K562 (cell line): ENCODE results near the gene ORAI3. TPM values are rescaled to one million over a fixed set of nuclear protein-coding genes. Genes with fewer than 3 reads are reported as not detected.

Source experiments
- BMI1 ChIP-seq: fragments of 150-350 bp; IDR thresholded peaks from 2 replicates; pipeline ENCODE4 v1.6.1; 2014; ENCODE audit warnings: low read length
- CBX1 ChIP-seq: sonication (generic); IDR thresholded peaks from 2 replicates; pipeline ENCODE4 v1.6.1; 2016; ENCODE audit warnings: antibody characterized with exemption, low read depth, mild to moderate bottlenecking
- CEBPG ChIP-seq, 3 experiments: fragments of 200-800 bp in 1 of 3; sonication (Bioruptor generic) in 1 of 3; sonication (generic) in 1 of 3; formaldehyde crosslinking in 1 of 3; IDR thresholded peaks in 2 of 3; conservative IDR thresholded peaks in 1 of 3; 2 replicates each; pipeline versions ENCODE4 v1.6.1 to v1.8.0; 2016 to 2022; ENCODE audit warnings: missing compliant biosample characterization in 2 of 3, missing genetic modification characterization in 2 of 3, mild to moderate bottlenecking in 1 of 3, missing genetic modification reagents in 1 of 3
- EP400 ChIP-seq: fragments of 450-650 bp; IDR thresholded peaks from 2 replicates; pipeline ENCODE4 v1.6.1; 2017; ENCODE audit warnings: antibody characterized with exemption, mild to moderate bottlenecking, moderate library complexity
- ESRRA ChIP-seq: fragments of 450-650 bp; IDR thresholded peaks from 2 replicates; pipeline ENCODE4 v1.6.1; 2014; ENCODE audit warnings: low read depth, mild to moderate bottlenecking, moderate library complexity, borderline replicate concordance
- FIP1L1 ChIP-seq: fragments of 200-400 bp; formaldehyde crosslinking; IDR thresholded peaks from 2 replicates; pipeline ENCODE4 v1.6.1; 2018; ENCODE audit warnings: mild to moderate bottlenecking, low read depth, low read length; ENCODE audit not compliant: poor library complexity, severe bottlenecking
- GABPB2 ChIP-seq: fragments of 250-450 bp; sonication (Bioruptor Pico); conservative IDR thresholded peaks from 2 replicates; pipeline ENCODE4 v1.5.1; 2021; ENCODE audit warnings: mild to moderate bottlenecking
- HOXB6 ChIP-seq: fragments of 250-450 bp; sonication (Bioruptor Pico); IDR thresholded peaks from 2 replicates; pipeline ENCODE4 v1.5.1; 2022; ENCODE audit warnings: mild to moderate bottlenecking, borderline replicate concordance
- MIER1 ChIP-seq: fragments of 450-650 bp; IDR thresholded peaks from 2 replicates; pipeline ENCODE4 v1.6.1; 2016; ENCODE audit warnings: antibody characterized with exemption, mild to moderate bottlenecking, low read depth
- NFATC3 ChIP-seq: fragments of 450-650 bp; IDR thresholded peaks from 2 replicates; pipeline ENCODE4 v1.6.1; 2017; ENCODE audit warnings: mild to moderate bottlenecking
- POLR2AphosphoS5 ChIP-seq: IDR thresholded peaks from 2 replicates; pipeline ENCODE4 v1.6.1; 2011; ENCODE audit warnings: mild to moderate bottlenecking, low read depth, low read length, moderate library complexity; ENCODE audit not compliant: control insufficient read depth, insufficient read depth
- RBM25 ChIP-seq: fragments of 200-400 bp; formaldehyde crosslinking; IDR thresholded peaks from 2 replicates; pipeline ENCODE4 v1.6.1; 2018; ENCODE audit warnings: low read length, low read depth, moderate library complexity; ENCODE audit not compliant: severe bottlenecking
- SMAD2 ChIP-seq: fragments of 150-350 bp; IDR thresholded peaks from 2 replicates; pipeline ENCODE4 v1.6.1; 2014; ENCODE audit warnings: low read depth, mild to moderate bottlenecking, low read length
- ZNF12 ChIP-seq: sonication (generic); formaldehyde crosslinking; IDR thresholded peaks from 2 replicates; pipeline ENCODE4 v1.4.0; 2020; ENCODE audit warnings: mild to moderate bottlenecking, missing genetic modification reagents
- ZNF282 ChIP-seq: sonication (generic); formaldehyde crosslinking; IDR thresholded peaks from 2 replicates; pipeline ENCODE4 v1.8.1; 2023; ENCODE audit warnings: missing genetic modification reagents
- ZNF431 ChIP-seq: sonication (generic); formaldehyde crosslinking; IDR thresholded peaks from 2 replicates; pipeline ENCODE4 v1.8.0; 2022; ENCODE audit warnings: mild to moderate bottlenecking, missing genetic modification reagents
- ZNF586 ChIP-seq: fragments of 450-650 bp; formaldehyde crosslinking; conservative IDR thresholded peaks from 2 replicates; pipeline ENCODE4 v1.4.0; 2020; ENCODE audit warnings: mild to moderate bottlenecking, moderate library complexity
- ZNF717 ChIP-seq: fragments of 250-450 bp; sonication (Bioruptor Pico); IDR thresholded peaks from 2 replicates; pipeline ENCODE4 v1.5.0; 2021
- ZZZ3 ChIP-seq: fragments of 450-650 bp; IDR thresholded peaks from 2 replicates; pipeline ENCODE4 v1.6.1; 2016; ENCODE audit warnings: antibody characterized with exemption, mild to moderate bottlenecking, moderate library complexity
- polyA plus RNA-seq, 8 experiments: library from polyadenylated mRNA; depleted of rRNA in 4 of 8; stranded (reverse) in 5 of 8; unstranded in 3 of 8; fragments of >200 nt; fragmentation: Nextera tagmentation in 2 of 8; fragmentation: Illumina TruSeq in 1 of 8; extraction: Ambion mirVana in 2 of 8; extraction: Trizol in 1 of 8; gene quantifications; 2 replicates each; pipeline versions ENCODE4 v1.2.1 to v1.2.3, GENCODE V29; 2011 to 2014; ENCODE audit warnings: inconsistent platforms in 1 of 8, missing spikeins in 1 of 8
- total RNA-seq, 7 experiments: library from RNA; depleted of rRNA in 6 of 7; stranded (reverse); fragments of >200 nt in 6 of 7; fragmentation: Illumina TruSeq in 2 of 7; extraction: Trizol in 2 of 7; gene quantifications; 2 replicates each; pipeline versions ENCODE4 v1.2.1 to v1.2.3, GENCODE V29; 2011 to 2021; ENCODE audit warnings: low replicate concordance in 1 of 7
- TF ChIP-seq, protein P1 (sequence below): sonication (generic); formaldehyde crosslinking; IDR thresholded peaks from 2 replicates; pipeline ENCODE4 v1.9.0; 2022; ENCODE audit warnings: mild to moderate bottlenecking, missing genetic modification reagents
- TF ChIP-seq, protein P2 (sequence below): fragments of 450-650 bp; IDR thresholded peaks from 2 replicates; pipeline ENCODE4 v1.6.1; 2016; ENCODE audit warnings: borderline replicate concordance
- TF ChIP-seq, protein P3 (sequence below), 3 experiments: fragments of 200-800 bp in 1 of 3; fragments of 250-450 bp in 1 of 3; fragments of 450-650 bp in 1 of 3; sonication (Bioruptor Pico) in 1 of 3; sonication (Bioruptor generic) in 1 of 3; formaldehyde crosslinking in 1 of 3; IDR thresholded peaks; 2 replicates each; pipeline versions ENCODE4 v1.6.1 to v1.8.0; 2016 to 2022; ENCODE audit warnings: mild to moderate bottlenecking in 2 of 3, missing genetic modification characterization in 2 of 3, missing compliant biosample characterization in 1 of 3, moderate library complexity in 1 of 3

Gene ORAI3
- total and polyA plus RNA-seq, 9 of the 15 experiments (the other 6 are each of a cell fraction or from before 2014, with no cell fraction given): 4.9 to 23.3 (median 14.1) TPM

DNA sequence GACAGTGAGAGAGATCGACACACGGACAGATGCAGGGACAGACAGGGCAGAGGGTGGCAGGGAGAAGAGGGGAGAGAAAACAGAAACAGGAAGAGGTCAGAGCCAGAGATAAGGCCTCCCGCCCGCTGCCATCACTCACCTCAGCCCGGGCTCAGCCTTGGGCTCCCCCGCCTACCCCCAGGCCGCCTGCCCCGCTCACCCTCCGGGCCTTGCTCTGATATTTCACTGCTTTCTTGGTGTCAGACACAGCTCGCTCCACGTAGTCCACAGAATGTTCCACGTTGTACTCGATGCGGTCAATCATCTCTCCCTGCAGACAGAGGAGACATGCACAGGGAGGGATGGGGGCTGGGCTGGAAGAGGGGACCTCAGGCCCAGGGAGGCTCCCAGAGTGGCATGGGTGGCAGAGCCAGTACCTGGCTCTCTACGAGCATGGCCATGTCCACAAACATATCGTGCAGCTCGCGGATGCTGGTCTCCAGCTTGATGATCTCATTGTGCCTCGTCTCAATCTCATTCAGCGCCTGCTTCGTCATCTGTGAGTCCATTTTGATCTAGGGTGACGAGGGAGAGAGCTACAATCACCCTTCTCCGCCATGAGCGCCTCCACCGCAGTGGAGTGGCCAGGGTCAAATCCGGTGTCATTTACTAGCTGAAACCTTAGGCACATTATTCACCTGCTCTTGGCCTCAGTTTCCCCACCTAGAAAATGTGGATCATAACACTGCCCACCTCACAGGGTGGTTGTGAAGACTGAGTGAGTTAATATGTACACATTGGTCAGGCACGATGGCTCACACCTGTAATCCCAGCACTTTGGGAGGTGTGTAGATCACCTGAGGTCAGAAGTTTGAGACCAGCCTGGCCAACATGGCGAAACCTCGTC is 44.3 kb downstream of the ORAI3 start (continued):
- TF ChIP-seq, protein P1, sequence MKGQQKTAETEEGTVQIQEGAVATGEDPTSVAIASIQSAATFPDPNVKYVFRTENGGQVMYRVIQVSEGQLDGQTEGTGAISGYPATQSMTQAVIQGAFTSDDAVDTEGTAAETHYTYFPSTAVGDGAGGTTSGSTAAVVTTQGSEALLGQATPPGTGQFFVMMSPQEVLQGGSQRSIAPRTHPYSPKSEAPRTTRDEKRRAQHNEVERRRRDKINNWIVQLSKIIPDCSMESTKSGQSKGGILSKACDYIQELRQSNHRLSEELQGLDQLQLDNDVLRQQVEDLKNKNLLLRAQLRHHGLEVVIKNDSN (CRISPR knock-in tag): no peak
- TF ChIP-seq ZNF586 (no peak), ZNF282 (no peak), GABPB2 (CRISPR knock-in tag) (no peak), BMI1 (no peak), CBX1 (no peak), FIP1L1 (no peak), NFATC3 (no peak), ZZZ3 (no peak), MIER1 (no peak), RBM25 (no peak), ZNF431 (CRISPR knock-in tag) (no peak), HOXB6 (CRISPR knock-in tag) (no peak), EP400 (no peak), POLR2AphosphoS5 (no peak), SMAD2 (no peak), CEBPG (CRISPR knock-in tag; IDR thresholded peaks at IDR 0.05) (no peak), CEBPG (tag; conservative IDR thresholded peaks at IDR 0.05 in 1 of 2, IDR thresholded peaks at IDR 0.05 in 1 of 2) (no peak), ESRRA (no peak; the same call in 1 of the 2 replicates), ZNF12 (CRISPR knock-in tag) (no peak), ZNF717 (CRISPR knock-in tag) (no peak)
- TF ChIP-seq, protein P2, sequence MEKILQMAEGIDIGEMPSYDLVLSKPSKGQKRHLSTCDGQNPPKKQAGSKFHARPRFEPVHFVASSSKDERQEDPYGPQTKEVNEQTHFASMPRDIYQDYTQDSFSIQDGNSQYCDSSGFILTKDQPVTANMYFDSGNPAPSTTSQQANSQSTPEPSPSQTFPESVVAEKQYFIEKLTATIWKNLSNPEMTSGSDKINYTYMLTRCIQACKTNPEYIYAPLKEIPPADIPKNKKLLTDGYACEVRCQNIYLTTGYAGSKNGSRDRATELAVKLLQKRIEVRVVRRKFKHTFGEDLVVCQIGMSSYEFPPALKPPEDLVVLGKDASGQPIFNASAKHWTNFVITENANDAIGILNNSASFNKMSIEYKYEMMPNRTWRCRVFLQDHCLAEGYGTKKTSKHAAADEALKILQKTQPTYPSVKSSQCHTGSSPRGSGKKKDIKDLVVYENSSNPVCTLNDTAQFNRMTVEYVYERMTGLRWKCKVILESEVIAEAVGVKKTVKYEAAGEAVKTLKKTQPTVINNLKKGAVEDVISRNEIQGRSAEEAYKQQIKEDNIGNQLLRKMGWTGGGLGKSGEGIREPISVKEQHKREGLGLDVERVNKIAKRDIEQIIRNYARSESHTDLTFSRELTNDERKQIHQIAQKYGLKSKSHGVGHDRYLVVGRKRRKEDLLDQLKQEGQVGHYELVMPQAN: no peak
- TF ChIP-seq, protein P3, sequence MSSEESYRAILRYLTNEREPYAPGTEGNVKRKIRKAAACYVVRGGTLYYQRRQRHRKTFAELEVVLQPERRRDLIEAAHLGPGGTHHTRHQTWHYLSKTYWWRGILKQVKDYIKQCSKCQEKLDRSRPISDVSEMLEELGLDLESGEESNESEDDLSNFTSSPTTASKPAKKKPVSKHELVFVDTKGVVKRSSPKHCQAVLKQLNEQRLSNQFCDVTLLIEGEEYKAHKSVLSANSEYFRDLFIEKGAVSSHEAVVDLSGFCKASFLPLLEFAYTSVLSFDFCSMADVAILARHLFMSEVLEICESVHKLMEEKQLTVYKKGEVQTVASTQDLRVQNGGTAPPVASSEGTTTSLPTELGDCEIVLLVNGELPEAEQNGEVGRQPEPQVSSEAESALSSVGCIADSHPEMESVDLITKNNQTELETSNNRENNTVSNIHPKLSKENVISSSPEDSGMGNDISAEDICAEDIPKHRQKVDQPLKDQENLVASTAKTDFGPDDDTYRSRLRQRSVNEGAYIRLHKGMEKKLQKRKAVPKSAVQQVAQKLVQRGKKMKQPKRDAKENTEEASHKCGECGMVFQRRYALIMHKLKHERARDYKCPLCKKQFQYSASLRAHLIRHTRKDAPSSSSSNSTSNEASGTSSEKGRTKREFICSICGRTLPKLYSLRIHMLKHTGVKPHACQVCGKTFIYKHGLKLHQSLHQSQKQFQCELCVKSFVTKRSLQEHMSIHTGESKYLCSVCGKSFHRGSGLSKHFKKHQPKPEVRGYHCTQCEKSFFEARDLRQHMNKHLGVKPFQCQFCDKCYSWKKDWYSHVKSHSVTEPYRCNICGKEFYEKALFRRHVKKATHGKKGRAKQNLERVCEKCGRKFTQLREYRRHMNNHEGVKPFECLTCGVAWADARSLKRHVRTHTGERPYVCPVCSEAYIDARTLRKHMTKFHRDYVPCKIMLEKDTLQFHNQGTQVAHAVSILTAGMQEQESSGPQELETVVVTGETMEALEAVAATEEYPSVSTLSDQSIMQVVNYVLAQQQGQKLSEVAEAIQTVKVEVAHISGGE (CRISPR knock-in tag; IDR thresholded peaks at IDR 0.05): peak in 1 of 3 experiments; percentile 61; a peak in 1 of 6 replicates
